ENCODE measurements around the gene MEF2A. TPM values are rescaled to one million over a fixed set of nuclear protein-coding genes. Genes with fewer than 3 reads are reported as not detected.

MEF2A gene
- polyA plus RNA-seq, 3 donors, result 20.3 to 61.8 (median 33.5) TPM

- peaks cover 0 to 12% of the 10 kb centered on the region in 2 donors for H3K4me1 ChIP-seq (ENCODE audit: control insufficient read depth in 1 of 2, insufficient read depth in 2 of 2, low read length in 2 of 2)
- intact Hi-C loops (cut with micrococcal nuclease), result no loop called here
- H3K4me2 ChIP-seq (replicated peaks; ENCODE audit: extremely low read depth, low read length, poor library complexity, severe bottlenecking), result no peak overlapping the region
- TF ChIP-seq CTCF (IDR thresholded peaks at IDR 0.05), result no peak
- H3K36me3 ChIP-seq (replicated peaks in 1 of 2; ENCODE audit: control insufficient read depth in 1 of 2, insufficient read depth in 2 of 2, low read length in 2 of 2), result peaks cover 47 to 69% of the 10 kb centered on the region in 2 donors
- no peak for DNase-seq
- Mint-ChIP-seq H3K4me1 (peaks cover 4% of the 10 kb centered on the region), H3K27me3 (ENCODE audit: low read depth in 3 of 3) (peaks cover 0 to 1% (median 0%) of the 10 kb centered on the region in 3 donors), H3K27ac (peak overlapping the region in 2 of 7 donors; percentile 15 to 50), H3K4me3 (no peak overlapping the region), H3K36me3 (peaks cover 48 to 49% of the 10 kb centered on the region in 2 donors), H3K9me3 (no peaks in the 10 kb centered on the region)
- no peaks in the 10 kb centered on the region for H3K79me2 ChIP-seq (ENCODE audit: insufficient read depth, low read length)
- H3K27me3 ChIP-seq (ENCODE audit: control insufficient read depth in 2 of 2, insufficient read depth in 2 of 2, low read length in 2 of 2), result no peaks in the 10 kb centered on the region
- no peak overlapping the region for H3K4me3 ChIP-seq (replicated peaks in 1 of 3; ENCODE audit: low read depth in 2 of 3, low read length in 3 of 3)
- H2AFZ ChIP-seq (ENCODE audit: insufficient read depth, low read depth, low read length, poor library complexity, severe bottlenecking), result no peak overlapping the region
- peaks cover 20% of the 10 kb centered on the region for H4K20me1 ChIP-seq (ENCODE audit: insufficient read depth, low read length)
- no peaks in the 10 kb centered on the region for H3K9me3 ChIP-seq (replicated peaks in 1 of 2; ENCODE audit: control insufficient read depth in 1 of 2, insufficient read depth in 1 of 2, low read length in 2 of 2)
- no peak overlapping the region for H3K9ac ChIP-seq (ENCODE audit: insufficient read depth, low read length, poor library complexity, severe bottlenecking)
- no CpG with 5 or more reads among the region's 2 CpGs for WGBS (ENCODE audit: insufficient coverage)
- H3K27ac ChIP-seq (ENCODE audit: low read depth in 1 of 2, low read length in 2 of 2), result peak overlapping the region in 1 of 2 donors; percentile 23
Measured at GRCh38 chr15:99671926-99672635, 106.3 kb downstream of the MEF2A start.

GRCh38 chr15:99673111-99673510 lies 107.3 kb downstream of the MEF2A start:
- no peak overlapping the region for H3K27ac ChIP-seq (ENCODE audit: low read depth in 1 of 2, low read length in 2 of 2)
- TF ChIP-seq CTCF (IDR thresholded peaks at IDR 0.05), result no peak
- H3K27me3 ChIP-seq (ENCODE audit: control insufficient read depth in 2 of 2, insufficient read depth in 2 of 2, low read length in 2 of 2), result no peaks in the 10 kb centered on the region
- no peak for DNase-seq
- H3K9ac ChIP-seq (ENCODE audit: insufficient read depth, low read length, poor library complexity, severe bottlenecking), result no peak overlapping the region
- Mint-ChIP-seq H3K27me3 (ENCODE audit: low read depth in 3 of 3) (peaks cover 0 to 1% (median 0%) of the 10 kb centered on the region in 3 donors), H3K36me3 (peaks cover 51 to 55% of the 10 kb centered on the region in 2 donors), H3K4me3 (no peak overlapping the region), H3K27ac (no peak overlapping the region), H3K4me1 (peaks cover 4% of the 10 kb centered on the region), H3K9me3 (no peaks in the 10 kb centered on the region)
- intact Hi-C loops (cut with micrococcal nuclease), result no loop called here
- H3K79me2 ChIP-seq (ENCODE audit: insufficient read depth, low read length), result no peaks in the 10 kb centered on the region
- peaks cover 15% of the 10 kb centered on the region for H4K20me1 ChIP-seq (ENCODE audit: insufficient read depth, low read length)
- WGBS (ENCODE audit: insufficient coverage), result no CpG with 5 or more reads among the region's 1 CpG
- peaks cover 0 to 12% of the 10 kb centered on the region in 2 donors for H3K4me1 ChIP-seq (ENCODE audit: control insufficient read depth in 1 of 2, insufficient read depth in 2 of 2, low read length in 2 of 2)
- H3K4me3 ChIP-seq (replicated peaks in 1 of 3; ENCODE audit: low read depth in 2 of 3, low read length in 3 of 3), result no peak overlapping the region
- H3K36me3 ChIP-seq (replicated peaks in 1 of 2; ENCODE audit: control insufficient read depth in 1 of 2, insufficient read depth in 2 of 2, low read length in 2 of 2), result peaks cover 51 to 79% of the 10 kb centered on the region in 2 donors
- no peak overlapping the region for H2AFZ ChIP-seq (ENCODE audit: insufficient read depth, low read depth, low read length, poor library complexity, severe bottlenecking)
- no peak overlapping the region for H3K4me2 ChIP-seq (replicated peaks; ENCODE audit: extremely low read depth, low read length, poor library complexity, severe bottlenecking)
- no peaks in the 10 kb centered on the region for H3K9me3 ChIP-seq (replicated peaks in 1 of 2; ENCODE audit: control insufficient read depth in 1 of 2, insufficient read depth in 1 of 2, low read length in 2 of 2)
